Measurements from ENCODE around the gene OTOGL.

DNA sequence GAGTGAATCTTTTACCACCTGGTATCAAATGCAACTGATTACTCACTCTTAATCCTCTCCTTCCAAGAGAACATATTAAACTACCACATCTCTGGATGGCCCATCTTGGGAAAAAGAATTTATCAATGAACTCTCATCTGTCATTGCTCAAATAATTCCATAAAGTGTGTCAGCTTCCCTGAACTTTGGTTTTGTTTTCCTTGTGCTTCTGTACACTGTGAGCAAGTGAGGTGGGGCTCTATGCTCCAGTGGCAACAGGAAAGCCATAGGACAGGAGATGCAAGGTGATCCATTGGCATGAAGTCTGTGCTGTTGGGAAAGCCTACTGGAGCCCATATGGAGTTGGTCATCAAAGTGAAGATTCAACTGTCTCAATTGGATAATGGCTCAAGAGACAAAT, 17.4 kb downstream of the OTOGL start:
- TF ChIP-seq, protein P1, sequence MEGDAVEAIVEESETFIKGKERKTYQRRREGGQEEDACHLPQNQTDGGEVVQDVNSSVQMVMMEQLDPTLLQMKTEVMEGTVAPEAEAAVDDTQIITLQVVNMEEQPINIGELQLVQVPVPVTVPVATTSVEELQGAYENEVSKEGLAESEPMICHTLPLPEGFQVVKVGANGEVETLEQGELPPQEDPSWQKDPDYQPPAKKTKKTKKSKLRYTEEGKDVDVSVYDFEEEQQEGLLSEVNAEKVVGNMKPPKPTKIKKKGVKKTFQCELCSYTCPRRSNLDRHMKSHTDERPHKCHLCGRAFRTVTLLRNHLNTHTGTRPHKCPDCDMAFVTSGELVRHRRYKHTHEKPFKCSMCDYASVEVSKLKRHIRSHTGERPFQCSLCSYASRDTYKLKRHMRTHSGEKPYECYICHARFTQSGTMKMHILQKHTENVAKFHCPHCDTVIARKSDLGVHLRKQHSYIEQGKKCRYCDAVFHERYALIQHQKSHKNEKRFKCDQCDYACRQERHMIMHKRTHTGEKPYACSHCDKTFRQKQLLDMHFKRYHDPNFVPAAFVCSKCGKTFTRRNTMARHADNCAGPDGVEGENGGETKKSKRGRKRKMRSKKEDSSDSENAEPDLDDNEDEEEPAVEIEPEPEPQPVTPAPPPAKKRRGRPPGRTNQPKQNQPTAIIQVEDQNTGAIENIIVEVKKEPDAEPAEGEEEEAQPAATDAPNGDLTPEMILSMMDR (IDR thresholded peaks at IDR 0.05) = no peak
- TF ChIP-seq POLR2A (IDR thresholded peaks at IDR 0.05) = no peak
